DND-41 (cell line): ENCODE measurements around the gene SOX8.

ENCODE experiments used
- ATAC-seq: fragments of 200-7000 bp; cut with Tn5 transposase; 3 replicates; pipeline ENCODE4 v1.9.1; 2021; ENCODE audit warnings: low read depth; ENCODE audit not compliant: insufficient read depth
- DNase-seq: peaks from one replicate; pipeline ENCODE4 v3.0.0-alpha.2; 2020
- H2AFZ ChIP-seq: 2 replicates; pipeline ENCODE4 v1.6.0; 2012; ENCODE audit warnings: low read depth, low read length
- H3K27ac ChIP-seq: 2 replicates; pipeline ENCODE4 v1.5.1; 2012; ENCODE audit warnings: low read length, inconsistent platforms
- H3K27me3 ChIP-seq: fragments of 200-600 bp; sonication (generic); 2 replicates; pipeline ENCODE4 v1.6.0; 2012; ENCODE audit warnings: low read length, mild to moderate bottlenecking, inconsistent platforms; ENCODE audit not compliant: insufficient read depth, poor library complexity
- H3K36me3 ChIP-seq: 2 replicates; pipeline ENCODE4 v1.5.1; 2012; ENCODE audit warnings: low read length, inconsistent platforms; ENCODE audit not compliant: insufficient read depth
- H3K4me1 ChIP-seq: 2 replicates; pipeline ENCODE4 v1.5.1; 2012; ENCODE audit warnings: mild to moderate bottlenecking, low read length; ENCODE audit not compliant: insufficient read depth
- H3K4me2 ChIP-seq: 2 replicates; pipeline ENCODE4 v1.6.0; 2012; ENCODE audit warnings: mild to moderate bottlenecking, moderate library complexity, low read length, inconsistent platforms; ENCODE audit not compliant: insufficient read depth
- H3K4me3 ChIP-seq, 2 experiments: fragments of 200-600 bp in 1 of 2; shearing (Covaris generic) in 1 of 2; 2 replicates each; pipeline ENCODE4 v1.5.1; 2012 to 2016; ENCODE audit warnings: inconsistent platforms in 2 of 2, low read length in 2 of 2, mild to moderate bottlenecking in 2 of 2, low read depth in 1 of 2, moderate library complexity in 1 of 2
- H3K79me2 ChIP-seq: 2 replicates; pipeline ENCODE4 v1.6.0; 2012; ENCODE audit warnings: low read length, inconsistent platforms; ENCODE audit not compliant: insufficient read depth
- H3K9ac ChIP-seq: 2 replicates; pipeline ENCODE4 v1.6.0; 2012; ENCODE audit warnings: low read depth, mild to moderate bottlenecking, inconsistent platforms, low read length, moderate library complexity
- H3K9me3 ChIP-seq: 2 replicates; pipeline ENCODE4 v1.5.1; 2012; ENCODE audit warnings: low read length, moderate library complexity, mild to moderate bottlenecking, inconsistent platforms; ENCODE audit not compliant: insufficient read depth, severe bottlenecking
- H4K20me1 ChIP-seq: 2 replicates; pipeline ENCODE4 v1.6.0; 2012; ENCODE audit warnings: low read length; ENCODE audit not compliant: insufficient read depth
- CTCF ChIP-seq: IDR thresholded peaks from 2 replicates; pipeline ENCODE4 v1.5.1; 2012; ENCODE audit warnings: borderline replicate concordance, low read length, moderate library complexity, mild to moderate bottlenecking; ENCODE audit not compliant: poor library complexity, severe bottlenecking; ENCODE audit errors: extremely low read depth
- EZH2 ChIP-seq: IDR thresholded peaks from 3 replicates; pipeline ENCODE4 v1.6.1; 2012; ENCODE audit warnings: borderline replicate concordance, low read depth, mild to moderate bottlenecking, moderate library complexity, low read length, inconsistent platforms; ENCODE audit not compliant: severe bottlenecking

SOX8 gene

DNA sequence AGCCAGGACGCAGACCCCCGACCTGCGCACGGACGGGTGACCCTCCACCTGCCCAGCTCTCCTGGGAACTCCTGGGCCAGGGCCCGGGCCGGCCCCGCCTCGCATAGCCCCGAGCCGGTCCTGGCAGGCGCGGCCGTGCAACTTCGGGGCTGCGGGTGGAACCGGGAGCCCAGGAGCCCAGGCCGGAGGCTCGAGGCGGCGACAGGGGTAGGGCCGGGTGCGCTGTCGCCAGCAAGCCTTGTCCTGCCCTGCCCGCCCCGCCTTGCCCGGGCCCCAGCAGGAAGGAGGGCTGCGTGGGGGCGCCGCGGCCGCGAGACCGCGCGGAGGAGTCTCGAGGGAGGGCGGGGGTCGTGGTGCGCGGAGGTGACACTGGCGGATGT is 11.2 kb upstream of the SOX8 start:
- no peak for TF ChIP-seq CTCF
- TF ChIP-seq EZH2: no peak
- Histone ChIP-seq H3K27me3 (no peaks in the 10 kb centered on the region), H3K27ac (peak overlapping the region; percentile 88), H3K9ac (peak overlapping the region; percentile 93), H3K4me1 (peaks cover 26% of the 10 kb centered on the region), H3K79me2 (peaks cover 38% of the 10 kb centered on the region), H4K20me1 (no peaks in the 10 kb centered on the region), H3K4me3 (peak overlapping the region; percentile 89 to 91), H2AFZ (peak overlapping the region; percentile 96), H3K4me2 (peak overlapping the region; percentile 88), H3K36me3 (peaks cover 37% of the 10 kb centered on the region), H3K9me3 (peaks cover 6% of the 10 kb centered on the region)
- peak; percentile 64 for ATAC-seq
- DNase-seq: no peak

DNA sequence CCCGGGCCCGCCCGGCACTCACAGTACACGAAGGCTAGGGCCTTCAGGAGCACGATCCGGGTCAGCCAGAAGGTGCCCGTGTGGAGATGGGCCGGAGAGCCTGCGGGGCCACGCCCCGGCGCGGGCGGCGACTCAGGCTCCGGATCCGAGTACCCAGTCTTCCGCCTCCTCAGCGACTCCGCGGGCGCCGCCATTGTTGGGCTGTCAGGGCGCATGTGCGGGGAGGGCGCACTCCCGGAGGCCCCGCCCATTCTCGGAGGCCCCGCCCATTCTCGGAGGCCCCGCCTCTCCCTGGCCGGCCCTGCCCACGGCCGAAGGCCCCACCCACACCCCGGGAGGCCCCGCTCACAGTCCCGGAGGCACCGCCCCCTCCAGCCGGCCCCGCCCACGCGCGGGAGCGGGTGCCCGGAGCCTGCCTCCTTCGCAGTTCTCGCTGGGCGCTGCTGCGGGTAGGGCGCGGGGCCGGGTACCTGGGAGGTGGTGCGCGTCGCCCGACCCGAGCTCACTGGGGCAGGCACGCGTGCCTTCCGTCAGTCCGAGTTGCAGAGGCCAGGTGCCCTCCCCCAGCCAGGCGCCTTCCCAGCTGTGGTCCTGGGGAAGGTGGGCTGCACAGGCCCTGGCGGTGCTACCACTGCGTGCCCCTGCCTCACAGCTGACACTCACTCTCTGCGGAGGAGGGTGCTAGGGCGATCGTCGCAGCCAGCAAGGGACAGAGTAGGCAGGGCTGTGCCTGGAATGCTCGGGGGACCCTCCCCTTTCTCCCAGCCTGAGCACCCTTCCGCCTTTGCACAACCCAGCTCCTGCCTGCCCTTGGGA is 10.6 kb upstream of the SOX8 start, which contains the start of gene LMF1:
Gene LMF1, minus strand, starts transcription at position 219 of the 816 bp plus-strand sequence. Its CDS starts 4 bp downstream, at position 215.
- peak within 1 kb of the TSS; percentile 88 for H3K4me2 ChIP-seq
- TF ChIP-seq EZH2 (no peak), CTCF (no peak)
- H4K20me1 ChIP-seq: no peaks in the 10 kb centered on the region
- H2AFZ ChIP-seq: peak within 1 kb of the TSS; percentile 96
- H3K4me1 ChIP-seq: peaks cover 26% of the 10 kb centered on the region
- H3K4me3 ChIP-seq: peak within 1 kb of the TSS; percentile 89 to 91
- peaks cover 2% of the 10 kb centered on the region for H3K9me3 ChIP-seq
- H3K27ac ChIP-seq: peak within 1 kb of the TSS; percentile 88
- DNase-seq (peak; percentile 94), ATAC-seq (peak; percentile 89)
- peak within 1 kb of the TSS; percentile 93 for H3K9ac ChIP-seq
- no peaks in the 10 kb centered on the region for H3K27me3 ChIP-seq
- peaks cover 37% of the 10 kb centered on the region for H3K79me2 ChIP-seq
- H3K36me3 ChIP-seq: peaks cover 31% of the 10 kb centered on the region

- H3K27ac ChIP-seq: no peak overlapping the region
- peaks cover 26% of the 10 kb centered on the region for H3K4me1 ChIP-seq
- H3K4me2 ChIP-seq: peak overlapping the region; percentile 88
- H2AFZ ChIP-seq: 0 out of 2 replicates have a peak overlapping the region, but pooled peaks have one; percentile 68
- DNase-seq (no peak), ATAC-seq (no peak)
- H4K20me1 ChIP-seq: no peaks in the 10 kb centered on the region
- peak overlapping the region; percentile 93; the same call in 1 of the 2 replicates for H3K9ac ChIP-seq
- peaks cover 25% of the 10 kb centered on the region for H3K36me3 ChIP-seq
- H3K27me3 ChIP-seq: no peaks in the 10 kb centered on the region
- H3K4me3 ChIP-seq: peak overlapping the region in 1 of 2 experiments; percentile 89; a peak in 2 of 4 replicates
- peaks cover 35% of the 10 kb centered on the region for H3K79me2 ChIP-seq
- no peaks in the 10 kb centered on the region for H3K9me3 ChIP-seq
- TF ChIP-seq EZH2 (no peak), CTCF (no peak)
These were observed 10.0 kb upstream of the SOX8 start for GRCh38 chr16:971582-971905.
